ENCODE results near the gene AOX1.

The AOX1 gene

GRCh38 chr2:200590090-200590489 lies 4.3 kb downstream of the AOX1 start:
- no peaks in the 10 kb centered on the region for H3K9me3 ChIP-seq (ENCODE audit: low read length)
- H2AFZ ChIP-seq (ENCODE audit: low read depth, low read length), result no peak overlapping the region
- no peaks in the 10 kb centered on the region for H3K36me3 ChIP-seq (ENCODE audit: insufficient read depth, low read length)
- no peaks in the 10 kb centered on the region for H3K4me1 ChIP-seq (ENCODE audit: insufficient read depth, low read length)
- H3K27me3 ChIP-seq (ENCODE audit: insufficient read depth, low read length), result no peaks in the 10 kb centered on the region
- H3K4me3 ChIP-seq (ENCODE audit: low read length), result no peak overlapping the region

- Histone ChIP-seq H3K9me3 (ENCODE audit: low read length) (no peaks in the 10 kb centered on the region), H3K27me3 (ENCODE audit: insufficient read depth, low read length) (no peaks in the 10 kb centered on the region), H2AFZ (ENCODE audit: low read depth, low read length) (no peak overlapping the region), H3K36me3 (ENCODE audit: insufficient read depth, low read length) (no peaks in the 10 kb centered on the region), H3K4me1 (ENCODE audit: insufficient read depth, low read length) (no peaks in the 10 kb centered on the region), H3K4me3 (ENCODE audit: low read length) (no peak overlapping the region)
Observed at GRCh38 chr2:200591308-200591707, 5.5 kb downstream of the AOX1 start.

- Histone ChIP-seq H3K27me3 (ENCODE audit: insufficient read depth, low read length) (no peaks in the 10 kb centered on the region), H3K4me3 (ENCODE audit: low read length) (no peak overlapping the region), H2AFZ (ENCODE audit: low read depth, low read length) (no peak overlapping the region), H3K36me3 (ENCODE audit: insufficient read depth, low read length) (no peaks in the 10 kb centered on the region), H3K4me1 (ENCODE audit: insufficient read depth, low read length) (no peaks in the 10 kb centered on the region), H3K9me3 (ENCODE audit: low read length) (no peaks in the 10 kb centered on the region)
Observed at GRCh38 chr2:200592406-200593075, 6.7 kb downstream of the AOX1 start.

- H3K4me1 ChIP-seq (ENCODE audit: insufficient read depth, low read length), result no peaks in the 10 kb centered on the region
- H3K36me3 ChIP-seq (ENCODE audit: insufficient read depth, low read length), result no peaks in the 10 kb centered on the region
- H3K9me3 ChIP-seq (ENCODE audit: low read length), result no peaks in the 10 kb centered on the region
- no peak overlapping the region for H2AFZ ChIP-seq (ENCODE audit: low read depth, low read length)
- H3K4me3 ChIP-seq (ENCODE audit: low read length), result no peak overlapping the region
- no peaks in the 10 kb centered on the region for H3K27me3 ChIP-seq (ENCODE audit: insufficient read depth, low read length)
Observed at GRCh38 chr2:200593905-200594304, 8.1 kb downstream of the AOX1 start.

GRCh38 chr2:200595913-200596312 lies 10.1 kb downstream of the AOX1 start:
- Histone ChIP-seq H2AFZ (ENCODE audit: low read depth, low read length) (no peak overlapping the region), H3K4me3 (ENCODE audit: low read length) (no peak overlapping the region), H3K36me3 (ENCODE audit: insufficient read depth, low read length) (no peaks in the 10 kb centered on the region), H3K4me1 (ENCODE audit: insufficient read depth, low read length) (no peaks in the 10 kb centered on the region), H3K9me3 (ENCODE audit: low read length) (no peaks in the 10 kb centered on the region), H3K27me3 (ENCODE audit: insufficient read depth, low read length) (no peaks in the 10 kb centered on the region)

GRCh38 chr2:200596774-200597570 lies 11.2 kb downstream of the AOX1 start:
- H3K4me3 ChIP-seq (ENCODE audit: low read length), result no peak overlapping the region
- no peaks in the 10 kb centered on the region for H3K36me3 ChIP-seq (ENCODE audit: insufficient read depth, low read length)
- H2AFZ ChIP-seq (ENCODE audit: low read depth, low read length), result no peak overlapping the region

GRCh38 chr2:200599206-200599605 lies 13.4 kb downstream of the AOX1 start:
- Histone ChIP-seq H3K36me3 (ENCODE audit: insufficient read depth, low read length) (no peaks in the 10 kb centered on the region), H3K27me3 (ENCODE audit: insufficient read depth, low read length) (peaks cover 3% of the 10 kb centered on the region), H3K4me3 (ENCODE audit: low read length) (no peak overlapping the region), H3K4me1 (ENCODE audit: insufficient read depth, low read length) (no peaks in the 10 kb centered on the region), H3K9me3 (ENCODE audit: low read length) (no peaks in the 10 kb centered on the region), H2AFZ (ENCODE audit: low read depth, low read length) (no peak overlapping the region)

More at GRCh38 chr2:200596774-200597570, 11.2 kb downstream of the AOX1 start:
- H3K27me3 ChIP-seq (ENCODE audit: insufficient read depth, low read length), result no peaks in the 10 kb centered on the region
- no peaks in the 10 kb centered on the region for H3K9me3 ChIP-seq (ENCODE audit: low read length)
- no peaks in the 10 kb centered on the region for H3K4me1 ChIP-seq (ENCODE audit: insufficient read depth, low read length)

GRCh38 chr2:200600549-200601225 lies 14.9 kb downstream of the AOX1 start:
- H3K4me1 ChIP-seq (ENCODE audit: insufficient read depth, low read length), result no peaks in the 10 kb centered on the region
- no peaks in the 10 kb centered on the region for H3K36me3 ChIP-seq (ENCODE audit: insufficient read depth, low read length)
- no peak overlapping the region for H2AFZ ChIP-seq (ENCODE audit: low read depth, low read length)
- H3K4me3 ChIP-seq (ENCODE audit: low read length), result no peak overlapping the region
- no peaks in the 10 kb centered on the region for H3K9me3 ChIP-seq (ENCODE audit: low read length)
- peaks cover 3% of the 10 kb centered on the region for H3K27me3 ChIP-seq (ENCODE audit: insufficient read depth, low read length)

GRCh38 chr2:200602584-200602983 lies 16.8 kb downstream of the AOX1 start:
- Histone ChIP-seq H3K36me3 (ENCODE audit: insufficient read depth, low read length) (no peaks in the 10 kb centered on the region), H3K27me3 (ENCODE audit: insufficient read depth, low read length) (peaks cover 3% of the 10 kb centered on the region), H2AFZ (ENCODE audit: low read depth, low read length) (no peak overlapping the region), H3K9me3 (ENCODE audit: low read length) (no peaks in the 10 kb centered on the region), H3K4me3 (ENCODE audit: low read length) (no peak overlapping the region), H3K4me1 (ENCODE audit: insufficient read depth, low read length) (no peaks in the 10 kb centered on the region)

GRCh38 chr2:200603972-200604371 lies 18.2 kb downstream of the AOX1 start:
- Histone ChIP-seq H3K9me3 (ENCODE audit: low read length) (no peaks in the 10 kb centered on the region), H3K4me3 (ENCODE audit: low read length) (no peak overlapping the region), H3K36me3 (ENCODE audit: insufficient read depth, low read length) (no peaks in the 10 kb centered on the region), H3K27me3 (ENCODE audit: insufficient read depth, low read length) (peaks cover 3% of the 10 kb centered on the region), H2AFZ (ENCODE audit: low read depth, low read length) (no peak overlapping the region), H3K4me1 (ENCODE audit: insufficient read depth, low read length) (no peaks in the 10 kb centered on the region)

GRCh38 chr2:200604571-200605255 lies 18.9 kb downstream of the AOX1 start:
- H3K9me3 ChIP-seq (ENCODE audit: low read length), result no peaks in the 10 kb centered on the region
- peaks cover 3% of the 10 kb centered on the region for H3K27me3 ChIP-seq (ENCODE audit: insufficient read depth, low read length)
- H3K4me1 ChIP-seq (ENCODE audit: insufficient read depth, low read length), result no peaks in the 10 kb centered on the region
- no peaks in the 10 kb centered on the region for H3K36me3 ChIP-seq (ENCODE audit: insufficient read depth, low read length)
- no peak overlapping the region for H2AFZ ChIP-seq (ENCODE audit: low read depth, low read length)
- no peak overlapping the region for H3K4me3 ChIP-seq (ENCODE audit: low read length)

GRCh38 chr2:200608341-200609027 lies 22.7 kb downstream of the AOX1 start:
- no peak overlapping the region for H2AFZ ChIP-seq (ENCODE audit: low read depth, low read length)
- H3K36me3 ChIP-seq (ENCODE audit: insufficient read depth, low read length), result no peaks in the 10 kb centered on the region
- H3K4me3 ChIP-seq (ENCODE audit: low read length), result no peak overlapping the region
- no peaks in the 10 kb centered on the region for H3K27me3 ChIP-seq (ENCODE audit: insufficient read depth, low read length)
- no peaks in the 10 kb centered on the region for H3K9me3 ChIP-seq (ENCODE audit: low read length)
- H3K4me1 ChIP-seq (ENCODE audit: insufficient read depth, low read length), result no peaks in the 10 kb centered on the region

Data from neuron (in vitro differentiated cells).